Ascending aorta (tissue), 2 donors: ENCODE results near the gene CALM3. TPM values are rescaled to one million over a fixed set of nuclear protein-coding genes. Genes with fewer than 3 reads are reported as not detected.
A peak's percentile ranks its signal among the peaks of the same experiment; 100 is the strongest.

Source experiments
- DNase-seq, 2 donors: peaks; one replicate each; pipeline ENCODE4 v3.0.0-alpha.2; 2019; ENCODE audit warnings: low spot score in 2 of 2
- H3K27ac ChIP-seq, 2 donors: fragments of 200-600 bp; sonication (generic); one replicate each; pipeline ENCODE4 v1.5.1; 2016 to 2017; ENCODE audit warnings: mild to moderate bottlenecking in 1 of 2
- H3K27me3 ChIP-seq: fragments of 200-600 bp; sonication (generic); one replicate; pipeline ENCODE4 v1.5.1; 2017
- H3K36me3 ChIP-seq, 2 donors: fragments of 200-600 bp; sonication (generic); one replicate each; pipeline ENCODE4 v1.5.1; 2016
- H3K4me1 ChIP-seq, 2 donors: fragments of 200-600 bp; sonication (generic); one replicate each; pipeline ENCODE4 v1.5.1; 2016 to 2017; ENCODE audit warnings: mild to moderate bottlenecking in 1 of 2
- H3K4me3 ChIP-seq, 2 donors: fragments of 200-600 bp; sonication (generic); one replicate each; pipeline ENCODE4 v1.5.1; 2016 to 2017; ENCODE audit warnings: mild to moderate bottlenecking in 1 of 2
- H3K9me3 ChIP-seq, 2 donors: fragments of 200-600 bp; sonication (generic); one replicate each; pipeline ENCODE4 v1.5.1; 2016
- CTCF ChIP-seq, 3 experiments: fragments of 200-600 bp in 2 of 3; fragments of 450-650 bp in 1 of 3; sonication (generic) in 2 of 3; IDR thresholded peaks; one replicate each; pipeline ENCODE4 v1.5.1; 2016 to 2019; ENCODE audit warnings: antibody characterized with exemption in 3 of 3, mild to moderate bottlenecking in 1 of 3, moderate library complexity in 1 of 3
- intact Hi-C: fragments of 100-400 bp; cut with DNase I; formaldehyde crosslinking; loops from one replicate; pipeline ENCODE4 v1.15.1; 2023
- total RNA-seq: library from RNA; depleted of rRNA; stranded (reverse); fragments of >200 nt; gene quantifications from one replicate; pipeline ENCODE4 v1.1.0, GENCODE V29; 2016

CALM3 gene
- total RNA-seq, 1 donor from 2014 or later = 159 TPM

- Histone ChIP-seq H3K4me3 (no peak overlapping the region), H3K36me3 (peaks cover 14 to 19% of the 10 kb centered on the region in 2 donors), H3K27me3 (no peaks in the 10 kb centered on the region), H3K27ac (peak overlapping the region; percentile 79 to 81), H3K9me3 (no peaks in the 10 kb centered on the region), H3K4me1 (peaks cover 17 to 21% of the 10 kb centered on the region in 2 donors)
- DNase-seq = peak in 1 of 2 donors; percentile 84
- no peak for TF ChIP-seq CTCF (IDR thresholded peaks at IDR 0.05)
- intact Hi-C loops = no loop called here
Measured at GRCh38 chr19:46644720-46645119, 43.6 kb downstream of the CALM3 start.

GRCh38 chr19:46646402-46646801, 45.3 kb downstream of the CALM3 start:
- peak overlapping the region; percentile 79 to 81 for H3K27ac ChIP-seq
- intact Hi-C loops = no loop called here
- TF ChIP-seq CTCF (IDR thresholded peaks at IDR 0.05) = no peak
- H3K4me1 ChIP-seq = peaks cover 17 to 21% of the 10 kb centered on the region in 2 donors
- no peak for DNase-seq
- no peaks in the 10 kb centered on the region for H3K9me3 ChIP-seq
- H3K4me3 ChIP-seq = no peak overlapping the region
- H3K36me3 ChIP-seq = peaks cover 14 to 19% of the 10 kb centered on the region in 2 donors
- no peaks in the 10 kb centered on the region for H3K27me3 ChIP-seq

GRCh38 chr19:46648060-46648960, 47.2 kb downstream of the CALM3 start:
- Histone ChIP-seq H3K9me3 (no peaks in the 10 kb centered on the region), H3K27me3 (no peaks in the 10 kb centered on the region), H3K4me3 (no peak overlapping the region), H3K36me3 (peaks cover 26 to 34% of the 10 kb centered on the region in 2 donors), H3K27ac (peak overlapping the region; percentile 65 to 79), H3K4me1 (peaks cover 17 to 32% of the 10 kb centered on the region in 2 donors)
- no peak for TF ChIP-seq CTCF (IDR thresholded peaks at IDR 0.05)
- intact Hi-C loops = no loop called here
- DNase-seq = no peak

GRCh38 chr19:46648961-46649960, 48.1 kb downstream of the CALM3 start:
- intact Hi-C loops = no loop called here
- no peak overlapping the region for H3K4me3 ChIP-seq
- H3K9me3 ChIP-seq = no peaks in the 10 kb centered on the region
- no peak for DNase-seq
- H3K27ac ChIP-seq = peak overlapping the region in 1 of 2 donors; percentile 79
- H3K4me1 ChIP-seq = peaks cover 21 to 38% of the 10 kb centered on the region in 2 donors
- no peak for TF ChIP-seq CTCF (IDR thresholded peaks at IDR 0.05)
- H3K36me3 ChIP-seq = peaks cover 26 to 34% of the 10 kb centered on the region in 2 donors
- no peaks in the 10 kb centered on the region for H3K27me3 ChIP-seq

GRCh38 chr19:46650445-46650844, 49.3 kb downstream of the CALM3 start:
- no peak for DNase-seq
- Histone ChIP-seq H3K27me3 (no peaks in the 10 kb centered on the region), H3K4me1 (peaks cover 21 to 38% of the 10 kb centered on the region in 2 donors), H3K4me3 (no peak overlapping the region), H3K27ac (peak overlapping the region; percentile 36 to 45), H3K9me3 (no peaks in the 10 kb centered on the region), H3K36me3 (peaks cover 26 to 34% of the 10 kb centered on the region in 2 donors)
- intact Hi-C loops = no loop called here
- TF ChIP-seq CTCF (IDR thresholded peaks at IDR 0.05) = no peak
